Spleen (tissue), 7 donors: ENCODE measurements around the gene SAG.

Source experiments
- POLR2A ChIP-seq, 3 donors: fragments of 450-650 bp; IDR thresholded peaks; one replicate each; pipeline ENCODE4 v1.5.1; 2017; ENCODE audit warnings: antibody characterized with exemption in 3 of 3, mild to moderate bottlenecking in 1 of 3
- POLR2AphosphoS5 ChIP-seq, 3 donors: sonication (generic); formaldehyde crosslinking; IDR thresholded peaks; one replicate each; pipeline ENCODE4 v1.5.1; 2017; ENCODE audit warnings: antibody characterized with exemption in 3 of 3
- TF ChIP-seq, protein P1 (sequence below), 11 experiments: fragments of 200-600 bp in 7 of 11; fragments of 450-650 bp in 4 of 11; sonication (generic) in 4 of 11; IDR thresholded peaks in 8 of 11; conservative IDR thresholded peaks in 3 of 11; 1 replicate in 7 of 11; 2 replicates in 4 of 11; pipeline versions ENCODE4 v1.4.0 to v1.8.0; 2016 to 2021; ENCODE audit warnings: antibody characterized with exemption in 11 of 11, inconsistent platforms in 4 of 11, mild to moderate bottlenecking in 1 of 11
- donor health status: DM: no; HTN: no; CAD: no; lungs with moderate emphysema.
- donor health status: DM: no; HTN: no; CAD: no.
- donor health status: DM: no; HTN: no; CAD: no.

DNA sequence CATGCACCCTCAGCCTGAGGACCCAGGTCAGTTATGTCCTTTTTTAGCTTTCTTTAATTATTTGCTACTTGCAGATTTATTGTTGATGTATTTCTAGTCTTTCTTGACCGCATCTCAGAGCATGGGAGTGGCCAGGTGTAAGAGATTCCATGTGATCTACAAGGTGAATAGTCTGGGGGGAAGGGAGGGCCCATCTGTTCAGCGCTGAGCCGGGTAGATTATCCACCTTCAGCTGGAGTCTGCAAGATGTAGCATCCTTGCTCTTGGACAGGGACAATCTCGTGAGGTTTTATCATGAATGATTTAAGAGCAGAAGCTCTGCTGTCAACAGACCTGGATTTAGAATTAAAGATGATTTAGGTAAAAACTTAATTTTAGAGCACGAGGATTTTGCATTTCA lies 34.7 kb downstream of the SAG start:
- TF ChIP-seq, protein P1, sequence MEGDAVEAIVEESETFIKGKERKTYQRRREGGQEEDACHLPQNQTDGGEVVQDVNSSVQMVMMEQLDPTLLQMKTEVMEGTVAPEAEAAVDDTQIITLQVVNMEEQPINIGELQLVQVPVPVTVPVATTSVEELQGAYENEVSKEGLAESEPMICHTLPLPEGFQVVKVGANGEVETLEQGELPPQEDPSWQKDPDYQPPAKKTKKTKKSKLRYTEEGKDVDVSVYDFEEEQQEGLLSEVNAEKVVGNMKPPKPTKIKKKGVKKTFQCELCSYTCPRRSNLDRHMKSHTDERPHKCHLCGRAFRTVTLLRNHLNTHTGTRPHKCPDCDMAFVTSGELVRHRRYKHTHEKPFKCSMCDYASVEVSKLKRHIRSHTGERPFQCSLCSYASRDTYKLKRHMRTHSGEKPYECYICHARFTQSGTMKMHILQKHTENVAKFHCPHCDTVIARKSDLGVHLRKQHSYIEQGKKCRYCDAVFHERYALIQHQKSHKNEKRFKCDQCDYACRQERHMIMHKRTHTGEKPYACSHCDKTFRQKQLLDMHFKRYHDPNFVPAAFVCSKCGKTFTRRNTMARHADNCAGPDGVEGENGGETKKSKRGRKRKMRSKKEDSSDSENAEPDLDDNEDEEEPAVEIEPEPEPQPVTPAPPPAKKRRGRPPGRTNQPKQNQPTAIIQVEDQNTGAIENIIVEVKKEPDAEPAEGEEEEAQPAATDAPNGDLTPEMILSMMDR (IDR thresholded peaks at IDR 0.05 in 8 of 11, conservative IDR thresholded peaks at IDR 0.05 in 3 of 11): no peak
- TF ChIP-seq POLR2AphosphoS5 (IDR thresholded peaks at IDR 0.05) (no peak), POLR2A (IDR thresholded peaks at IDR 0.05) (no peak)
